ENCODE measurements around the gene ERVK3-1. TPM values are rescaled to one million over a fixed set of nuclear protein-coding genes. Genes with fewer than 3 reads are reported as not detected.

Gene ERVK3-1
- total and polyA plus RNA-seq, 2 of the 13 experiments (the other 11 are each of a cell fraction or from before 2014, with no cell fraction given) = 28.5 to 38.7 TPM

GRCh38 chr19:58278541-58279041 is 26.6 kb upstream of the ERVK3-1 start, which contains the start of gene ZNF8 (continued):
- TF ChIP-seq ZNF407 (CRISPR knock-in tag; IDR thresholded peaks at IDR 0.05; ENCODE audit: not compliant biosample characterization) (peak; percentile 37), RBFOX2 (IDR thresholded peaks at IDR 0.05; ENCODE audit: low read depth, low read length) (peak; percentile 97), ZNF367 (CRISPR knock-in tag; IDR thresholded peaks at IDR 0.05; ENCODE audit: borderline replicate concordance) (no peak), POLR2A (IDR thresholded peaks at IDR 0.05; ENCODE audit: insufficient read depth in 1 of 2, low read depth in 2 of 2, low read length in 2 of 2) (peak; percentile 81 to 88), CHCHD3 (CRISPR knock-in tag; IDR thresholded peaks at IDR 0.05) (no peak), ZNF451 (CRISPR knock-in tag; IDR thresholded peaks at IDR 0.05) (0 out of 2 replicates have a peak, but pooled peaks have one; percentile 43), SPEN (CRISPR knock-in tag; IDR thresholded peaks at IDR 0.05; ENCODE audit: low read depth) (no peak; the same call in 1 of the 2 replicates), SUZ12 (IDR thresholded peaks at IDR 0.05; ENCODE audit: low read depth, low read length) (peak; percentile 55; the same call in 1 of the 2 replicates), ZNF75D (CRISPR knock-in tag; IDR thresholded peaks at IDR 0.05; ENCODE audit: borderline replicate concordance) (no peak), RNF2 (conservative IDR thresholded peaks at IDR 0.05; ENCODE audit: low read depth) (0 out of 2 replicates have a peak, but pooled peaks have one; percentile 7), ZNF704 (CRISPR knock-in tag; IDR thresholded peaks at IDR 0.05; ENCODE audit: borderline replicate concordance) (no peak), HMG20A (CRISPR knock-in tag; IDR thresholded peaks at IDR 0.05; ENCODE audit: borderline replicate concordance) (no peak), ZFP36L1 (CRISPR knock-in tag; IDR thresholded peaks at IDR 0.05) (no peak), U2AF2 (IDR thresholded peaks at IDR 0.05; ENCODE audit: low read depth, low read length) (no peak), FOXA1 (IDR thresholded peaks at IDR 0.05) (no peak), FOXA1 (CRISPR knock-in tag; IDR thresholded peaks at IDR 0.05) (no peak), ARHGAP35 (CRISPR knock-in tag; IDR thresholded peaks at IDR 0.05; ENCODE audit: borderline replicate concordance) (no peak), ETV5 (CRISPR knock-in tag; IDR thresholded peaks at IDR 0.05; ENCODE audit: borderline replicate concordance) (no peak), POLR2G (IDR thresholded peaks at IDR 0.05; ENCODE audit: low read depth, low read length) (peak; percentile 86)
- TF ChIP-seq, protein P1, sequence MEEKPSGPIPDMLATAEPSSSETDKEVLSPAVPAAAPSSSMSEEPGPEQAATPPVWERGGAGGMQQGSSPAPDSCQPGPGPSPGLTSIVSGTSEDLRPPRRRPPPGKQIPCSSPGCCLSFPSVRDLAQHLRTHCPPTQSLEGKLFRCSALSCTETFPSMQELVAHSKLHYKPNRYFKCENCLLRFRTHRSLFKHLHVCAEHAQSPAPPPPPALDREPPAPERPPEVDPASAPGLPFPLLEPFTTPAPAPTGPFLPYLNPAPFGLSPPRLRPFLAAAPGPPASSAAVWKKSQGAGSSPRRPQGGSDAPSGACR (CRISPR knock-in tag; IDR thresholded peaks at IDR 0.05) = no peak
- TF ChIP-seq, protein P2, sequence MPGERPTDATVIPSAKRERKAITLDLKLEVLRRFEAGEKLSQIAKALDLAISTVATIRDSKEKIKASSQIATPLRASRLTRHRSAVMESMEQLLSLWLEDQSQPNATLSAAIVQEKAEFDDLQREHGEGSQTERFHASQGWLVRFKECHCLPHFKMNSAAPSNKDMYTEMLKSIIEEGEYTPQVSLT (CRISPR knock-in tag; IDR thresholded peaks at IDR 0.05; ENCODE audit: borderline replicate concordance, low read depth) = no peak
